HG02759 (cell line): Measurements from ENCODE around the gene TRIM21.
"Not testable (repeated sequence)": the region's sequence is repeated elsewhere in the genome, so short reads cannot be mapped to it uniquely, and the experiment has no call there.

Experiments used
- ATAC-seq: cut with Tn5 transposase; IDR thresholded peaks from one replicate; pipeline ENCODE4 v1.9.1; 2021; ENCODE audit warnings: mild to moderate bottlenecking, moderate library complexity; ENCODE audit not compliant: unreplicated experiment

The TRIM21 gene

DNA sequence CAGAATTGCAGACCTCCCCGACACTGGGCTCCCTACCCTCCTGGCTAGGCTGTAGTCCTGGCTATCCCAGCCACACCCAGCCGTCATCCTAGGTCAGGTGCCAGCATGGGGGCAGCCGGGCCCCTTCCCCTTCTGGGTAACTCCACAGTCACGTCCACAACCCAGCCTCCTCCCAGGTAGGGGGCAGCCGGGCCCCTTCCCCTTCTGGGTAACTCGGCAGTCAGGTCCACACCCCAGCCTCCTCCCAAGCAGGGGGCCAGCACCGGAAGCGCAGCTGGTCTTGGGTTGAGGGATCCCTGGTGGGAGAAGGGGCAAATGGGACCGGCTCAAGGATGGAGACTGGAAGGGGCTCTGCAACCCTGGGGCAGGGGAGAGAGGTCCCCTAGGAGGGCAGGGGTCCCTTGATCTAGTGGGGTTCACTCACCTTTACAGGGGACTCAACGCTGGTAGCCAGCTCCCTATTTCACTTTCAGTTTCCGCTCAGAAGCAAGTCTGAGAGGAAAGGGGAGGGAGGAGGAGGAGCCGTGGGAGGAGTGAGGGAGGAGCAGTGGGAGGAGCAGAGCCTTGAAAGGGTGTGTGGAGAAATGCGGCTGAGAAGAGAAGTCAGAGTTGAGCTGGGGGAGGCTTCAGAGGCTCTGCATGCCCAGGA, at the start of gene TRIM21:
Gene TRIM21 (minus strand): TSS at position 494 of the 649 bp plus-strand sequence. CDS start 3,293 bp downstream, outside the sequence.
- ATAC-seq = peak; percentile 99

DNA sequence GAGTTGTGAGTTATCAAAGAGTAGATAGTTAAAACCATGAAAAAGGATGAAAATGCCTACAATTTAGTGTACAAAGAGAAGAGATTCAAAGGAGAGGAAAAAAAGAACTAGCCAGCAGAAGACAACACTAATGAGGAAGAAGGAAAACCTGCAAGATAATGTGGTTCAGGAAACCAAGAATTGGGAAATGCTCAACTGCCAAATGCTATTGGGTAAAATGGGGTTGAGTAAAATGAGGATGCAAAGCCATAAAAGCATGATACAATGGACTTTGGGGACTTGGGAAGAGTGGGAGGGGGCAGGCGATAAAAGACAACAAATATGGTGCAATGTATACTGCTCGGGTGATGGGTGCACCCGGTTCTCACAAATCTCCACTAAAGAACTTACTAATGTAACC, 48.0 kb upstream of the TRIM21 start:
- no peak for ATAC-seq

DNA sequence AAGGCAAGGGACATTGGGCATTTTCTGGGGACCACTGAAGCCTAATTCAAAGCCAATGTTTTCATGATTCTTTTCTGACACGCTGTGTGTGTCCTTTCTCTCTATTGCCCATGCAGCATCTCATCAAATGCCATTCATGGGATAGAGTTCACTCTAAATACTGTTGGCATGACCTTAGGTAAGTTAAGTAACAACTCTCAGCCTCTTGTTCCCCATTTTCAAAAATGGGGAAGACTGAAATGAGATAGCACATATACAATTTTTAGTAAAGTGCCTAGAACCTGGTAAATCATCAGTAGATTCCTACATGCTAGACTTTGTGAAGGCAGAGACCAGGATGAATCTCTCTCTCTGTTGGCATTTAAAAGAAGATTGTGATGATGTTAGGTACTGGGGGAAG, 42.9 kb upstream of the TRIM21 start:
- no peak for ATAC-seq

DNA sequence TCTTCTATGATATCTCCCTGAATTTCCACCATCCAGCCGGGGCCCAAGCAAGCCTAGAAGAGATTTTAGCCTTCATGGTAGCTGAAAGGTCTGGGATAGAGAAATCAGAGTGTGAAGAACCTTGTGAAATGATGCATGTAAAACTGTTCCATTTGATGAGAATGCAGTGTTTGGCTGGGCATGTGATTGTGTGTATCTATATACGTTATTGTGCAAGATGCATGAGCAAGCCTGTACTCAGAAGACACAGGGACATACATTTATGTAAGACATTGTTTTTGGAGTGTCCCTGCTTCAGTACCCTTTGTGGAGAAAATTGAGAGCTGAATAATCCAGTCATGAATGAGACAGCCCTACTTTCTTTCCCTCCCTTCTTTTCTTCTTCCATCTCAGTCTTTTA, 40.4 kb upstream of the TRIM21 start:
- no peak for ATAC-seq

DNA sequence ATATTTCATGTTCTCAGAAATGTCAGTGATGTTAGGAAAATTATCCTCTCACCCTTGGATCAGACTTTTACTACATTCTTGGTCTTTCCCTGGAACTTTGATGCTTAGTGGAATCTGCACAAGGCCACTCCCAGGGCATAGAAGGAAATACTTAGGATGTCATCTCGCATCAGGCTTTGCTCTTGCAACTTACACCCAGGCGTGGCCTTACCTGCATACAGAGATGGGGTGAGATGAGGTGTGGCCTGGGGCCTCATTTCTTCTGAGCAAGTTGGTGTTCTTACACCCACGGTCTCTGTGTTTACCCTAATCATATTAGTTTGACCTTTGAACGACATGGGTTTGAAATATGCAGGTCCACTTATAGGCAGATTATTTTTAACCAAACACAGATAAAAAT, 36.5 kb upstream of the TRIM21 start:
- ATAC-seq = no peak

DNA sequence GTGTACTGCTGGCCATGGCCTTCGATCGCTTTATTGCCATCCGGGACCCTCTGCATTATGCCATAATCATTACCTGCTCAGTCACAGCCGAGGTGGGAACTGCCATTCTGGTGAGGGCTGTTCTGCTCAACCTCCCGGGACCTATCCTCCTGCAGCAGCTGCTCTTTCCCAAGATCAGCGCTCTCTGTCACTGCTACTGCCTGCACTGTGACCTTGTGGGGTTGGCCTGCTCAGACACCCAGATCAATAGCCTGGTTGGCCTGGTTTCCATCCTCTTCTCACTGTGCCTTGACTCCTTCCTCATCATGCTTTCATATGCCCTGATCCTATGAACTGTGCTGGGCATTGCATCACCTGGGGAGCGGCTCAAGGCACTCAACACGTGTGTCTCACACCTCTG, 24.9 kb upstream of the TRIM21 start:
- ATAC-seq = no peak

DNA sequence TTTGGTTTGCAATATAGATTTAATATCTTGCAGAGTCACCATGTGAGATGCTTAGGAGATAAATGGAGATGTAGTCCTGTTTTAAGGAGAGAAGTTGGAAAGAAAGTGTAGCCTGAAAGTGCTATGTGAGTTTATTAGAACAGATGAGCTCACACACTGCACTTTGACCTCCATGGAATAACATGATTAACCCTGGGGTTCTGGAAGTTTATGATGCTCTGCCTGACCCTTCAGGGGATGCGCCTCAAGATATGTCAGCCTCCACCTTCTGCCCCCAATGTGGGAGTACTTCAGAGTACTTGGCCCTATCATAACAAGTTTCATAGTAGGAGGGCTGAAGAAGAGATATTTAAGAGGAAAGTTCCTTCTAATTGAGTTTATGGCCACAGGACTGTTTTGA, 23.3 kb upstream of the TRIM21 start:
- no peak for ATAC-seq

DNA sequence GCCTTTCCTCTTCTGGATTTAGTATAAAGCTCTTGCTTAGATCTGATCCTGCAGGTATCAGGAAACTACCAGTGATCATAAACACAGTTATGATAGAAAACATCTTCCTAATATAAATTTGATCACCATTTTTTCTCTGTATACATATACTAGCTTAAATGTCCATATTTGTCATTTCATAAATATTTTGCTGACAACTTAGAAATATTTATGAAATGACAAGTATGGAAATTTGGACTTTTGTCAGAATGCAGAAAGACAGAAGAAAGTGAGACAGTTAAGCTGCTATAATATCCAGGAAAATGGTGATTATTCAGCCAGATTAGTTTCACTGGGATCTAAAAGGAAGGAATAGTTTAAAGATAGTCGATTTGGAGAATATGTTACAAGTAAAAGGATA, 22.8 kb upstream of the TRIM21 start:
- ATAC-seq = no peak

DNA sequence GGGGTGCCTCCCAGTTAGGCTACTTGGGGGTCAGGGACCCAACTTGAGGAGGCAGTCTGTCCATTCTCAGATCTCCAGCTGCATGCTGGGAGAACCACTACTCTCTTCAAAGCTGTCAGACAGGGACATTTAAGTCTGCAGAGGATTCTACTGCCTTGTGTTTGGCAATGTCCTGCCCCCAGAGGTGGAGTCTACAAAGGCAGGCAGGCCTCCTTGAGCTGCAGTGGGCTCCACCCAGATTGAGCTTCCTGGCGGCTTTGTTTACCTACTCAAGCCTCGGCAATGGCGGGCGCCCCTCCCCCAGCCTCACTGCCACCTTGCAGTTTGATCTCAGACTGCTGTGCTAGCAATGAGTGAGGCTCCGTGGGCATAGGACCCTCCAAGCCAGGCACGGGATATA, 12.7 kb upstream of the TRIM21 start:
- not testable (repeated sequence) for ATAC-seq

DNA sequence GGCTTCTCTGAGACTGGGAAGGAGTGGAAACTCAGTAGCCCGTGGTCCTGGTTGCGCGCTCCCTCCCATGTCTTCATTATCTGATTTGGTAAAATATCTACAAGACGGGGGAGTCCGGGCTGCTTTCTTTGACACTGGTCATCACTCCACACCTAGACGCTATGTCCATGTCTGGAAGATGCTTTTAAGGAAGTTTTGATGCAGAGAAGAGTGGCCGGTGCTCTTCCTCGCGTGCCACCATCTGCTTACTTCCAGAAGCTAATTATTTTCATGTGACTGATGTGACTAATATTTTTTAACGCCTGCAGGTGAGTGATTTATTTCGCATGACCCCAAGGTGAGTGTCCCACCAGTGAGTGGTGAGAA, 339 bp upstream of the TRIM21 start:
- ATAC-seq = peak; percentile 16

DNA sequence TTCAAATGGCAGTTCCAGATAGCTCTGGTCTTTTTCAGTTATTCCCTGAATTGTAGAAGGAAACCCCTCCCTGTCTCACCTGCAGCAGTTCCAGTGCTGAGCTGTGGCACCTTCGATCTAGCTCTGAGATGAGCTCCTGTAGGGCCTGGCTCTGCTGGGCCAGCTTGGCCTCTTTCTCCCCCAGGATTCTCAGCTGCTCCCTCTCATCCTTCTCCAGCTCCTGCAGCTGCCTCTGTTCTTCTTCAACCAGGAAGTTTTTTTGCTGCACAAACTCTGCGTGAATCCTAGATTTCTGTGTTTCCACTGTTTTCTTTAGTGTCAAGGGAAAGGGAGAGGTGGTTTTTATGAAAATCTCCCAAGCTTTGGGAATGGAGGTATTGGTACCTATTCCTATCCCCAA, 5.3 kb downstream of the TRIM21 start:
- no peak for ATAC-seq

DNA sequence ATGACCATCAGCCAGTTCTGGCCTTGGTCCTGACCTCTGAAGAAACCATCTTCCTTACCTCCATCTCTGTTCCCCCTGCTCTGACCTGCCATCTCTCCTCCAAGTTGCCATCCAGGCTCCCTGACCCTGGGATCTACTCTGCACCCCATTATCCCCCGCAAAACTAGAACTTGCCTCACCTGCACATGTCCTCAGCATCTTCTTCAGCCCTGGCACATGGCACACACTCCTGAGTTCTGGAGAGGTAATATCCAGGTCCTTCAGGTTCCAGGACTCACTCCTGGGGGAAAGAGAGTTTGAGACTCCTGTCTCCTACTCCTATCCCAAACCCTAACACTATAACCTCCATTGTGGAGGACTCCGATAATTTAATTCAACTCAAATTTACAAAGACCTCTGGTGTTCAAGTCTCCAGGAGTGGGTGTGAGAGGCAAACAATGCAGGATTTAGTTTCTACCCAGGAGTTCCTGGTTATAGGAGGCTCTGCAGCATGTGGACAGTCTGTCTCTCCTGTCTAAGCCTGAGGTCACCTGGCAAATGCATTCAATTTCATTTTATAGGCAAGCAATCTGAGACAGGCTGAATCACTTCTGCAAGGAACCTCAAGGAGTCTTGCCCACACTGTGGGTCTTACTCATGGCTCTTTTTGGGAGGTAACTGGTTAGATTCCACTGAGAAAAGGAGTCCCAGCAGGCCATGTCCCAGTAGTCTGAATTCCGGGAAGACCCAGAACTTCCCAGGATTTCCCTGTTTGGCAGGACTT, 7.3 kb downstream of the TRIM21 start:
- ATAC-seq = no peak

DNA sequence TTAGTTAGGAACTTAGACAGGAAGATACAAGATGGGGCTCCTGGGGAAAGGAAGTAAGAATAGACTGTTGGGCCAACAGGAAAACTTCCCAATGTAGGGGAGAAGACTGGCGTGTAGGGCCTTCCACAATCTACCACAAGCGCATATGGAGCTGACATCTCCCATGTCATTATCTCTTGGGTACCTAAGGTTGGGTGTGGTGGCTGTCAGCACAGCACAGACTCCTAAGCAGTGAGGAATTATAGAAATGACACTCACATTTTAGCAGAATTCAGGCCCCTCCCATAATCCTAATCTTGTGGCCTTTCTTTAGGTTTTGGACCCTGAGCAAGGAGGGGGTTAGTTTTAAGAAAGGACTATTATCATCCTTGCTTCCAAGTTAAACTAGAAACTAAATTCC, 11.6 kb downstream of the TRIM21 start:
- ATAC-seq = no peak

DNA sequence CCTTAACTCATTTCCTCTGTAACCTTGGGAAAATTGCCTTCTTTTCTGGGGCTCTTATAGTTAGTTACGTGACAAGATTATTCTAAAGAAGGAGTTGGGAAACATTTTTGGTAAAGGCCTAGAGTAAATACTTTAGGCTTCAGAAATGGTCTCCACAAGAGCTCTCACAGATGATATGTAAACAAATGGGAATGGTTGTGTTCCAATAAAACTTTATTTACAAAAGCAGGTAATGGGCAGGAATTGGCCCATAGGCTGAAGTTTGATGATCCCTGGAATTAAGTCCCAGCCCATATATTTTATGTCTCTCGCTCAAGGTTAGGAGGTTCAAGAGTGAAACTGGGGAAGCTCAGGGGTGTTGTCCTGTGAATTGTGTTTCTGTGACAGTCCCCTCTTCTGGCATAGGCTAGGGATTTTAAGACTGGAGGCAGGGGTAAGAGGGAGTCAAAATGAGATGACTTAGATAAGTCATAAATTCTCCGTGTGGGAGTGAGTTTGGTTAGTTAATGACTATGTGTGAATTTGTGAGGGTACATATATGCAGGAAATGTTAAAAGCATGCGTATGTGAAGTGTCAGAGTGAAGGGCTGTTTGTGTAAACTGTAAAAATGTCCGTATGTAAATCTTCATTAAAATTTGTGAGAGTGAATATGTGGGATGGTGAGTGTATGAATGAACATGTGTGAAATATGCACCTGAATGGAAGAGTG, 17.9 kb downstream of the TRIM21 start:
- ATAC-seq = no peak

DNA sequence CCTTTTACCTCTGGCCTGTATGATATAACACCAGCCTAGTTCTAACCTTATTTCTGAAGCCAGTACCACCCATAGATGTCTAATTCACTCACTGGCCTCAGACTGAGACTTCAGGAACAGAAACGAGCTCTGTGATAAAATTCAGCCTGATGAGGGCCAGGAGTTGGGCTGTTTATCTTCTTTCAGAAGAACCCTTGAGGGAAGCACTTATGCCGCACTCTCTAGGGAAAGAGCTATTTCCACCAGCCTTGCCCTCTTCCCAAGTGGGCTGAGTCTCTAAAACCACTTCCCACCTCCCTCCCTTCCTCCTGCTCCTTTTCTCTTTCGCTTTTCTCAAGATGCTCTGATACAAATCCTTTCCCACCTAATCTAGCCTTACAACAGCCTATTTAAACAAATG, 23.3 kb downstream of the TRIM21 start:
- no peak for ATAC-seq

DNA sequence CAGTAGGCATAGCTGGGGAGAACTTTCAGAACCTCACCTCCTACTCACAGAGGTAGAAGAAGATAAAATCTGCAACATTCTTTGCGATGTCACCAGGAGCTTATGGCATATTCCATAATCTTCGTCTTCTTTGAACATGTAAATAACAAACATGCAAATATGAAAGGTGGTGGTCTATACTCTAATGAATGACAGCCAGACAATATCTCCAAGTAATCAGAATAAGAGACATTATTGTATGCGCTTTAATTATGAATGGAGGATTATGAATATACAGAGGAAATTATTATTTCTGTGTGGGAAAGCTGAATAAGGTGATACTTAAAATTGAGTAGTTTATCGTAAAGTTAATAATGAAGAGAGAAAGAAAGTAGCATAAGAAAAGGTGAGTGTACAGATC, 25.2 kb downstream of the TRIM21 start, which contains the start of gene OR52B4:
Gene OR52B4 (minus strand): TSS at position 101 of the 400 bp plus-strand sequence. CDS start 91 bp downstream, at position 10.
- no peak for ATAC-seq

DNA sequence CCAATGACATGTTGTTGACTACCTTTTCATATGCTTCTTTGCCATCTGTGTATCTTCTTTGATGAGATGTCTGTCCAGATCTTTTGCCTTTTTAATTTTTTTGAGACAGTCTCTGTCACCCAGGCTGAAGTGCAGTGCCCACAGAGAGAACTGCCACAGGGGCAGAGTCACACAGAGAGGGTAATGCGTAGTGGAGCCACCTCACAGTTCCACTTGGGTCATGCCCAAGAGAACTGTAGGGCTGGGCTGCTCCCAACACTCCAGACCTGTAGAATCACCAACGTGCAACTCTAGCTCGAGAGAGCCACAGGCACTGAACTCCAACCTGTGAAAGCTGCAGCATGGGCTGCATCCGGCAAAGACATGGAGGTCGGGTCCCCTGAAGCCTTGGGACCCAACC, 45.4 kb downstream of the TRIM21 start:
- not testable (repeated sequence) for ATAC-seq

DNA sequence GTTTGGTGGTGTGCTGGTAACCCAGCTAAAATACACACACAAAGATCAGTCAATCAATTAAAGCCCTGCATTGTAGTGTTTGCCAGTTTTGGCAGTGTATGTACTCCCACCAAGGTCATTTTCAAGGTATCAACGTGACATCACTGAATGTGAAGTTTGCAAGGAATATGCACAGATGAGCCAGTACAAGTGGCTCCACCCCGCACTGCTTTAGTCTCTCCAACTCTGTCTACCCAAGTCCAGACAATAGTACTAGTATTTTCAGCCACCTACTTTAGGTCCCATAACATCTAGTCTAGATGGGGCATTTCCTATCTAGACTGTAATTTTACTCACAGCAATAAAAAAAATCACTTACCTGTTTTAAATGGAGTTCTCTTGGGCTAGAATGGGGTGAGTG, 48.1 kb downstream of the TRIM21 start:
- ATAC-seq = not testable (repeated sequence)
